Subcutaneous abdominal adipose tissue (tissue), 5 donors: ENCODE data around the gene CHERP.
"Not testable (repeated sequence)": the region's sequence is repeated elsewhere in the genome, so short reads cannot be mapped to it uniquely, and the experiment has no call there.

Source experiments
- H3K27ac ChIP-seq: one replicate; pipeline ENCODE4 v1.7.0; 2013; ENCODE audit warnings: low read depth, mild to moderate bottlenecking, inconsistent platforms, low read length, moderate library complexity
- H3K27me3 ChIP-seq, 5 donors: one replicate each; pipeline ENCODE4 v1.7.0; 2013; ENCODE audit warnings: low read length in 5 of 5, inconsistent platforms in 1 of 5; ENCODE audit not compliant: control insufficient read depth in 5 of 5, insufficient read depth in 4 of 5
- H3K36me3 ChIP-seq, 5 donors: one replicate each; pipeline ENCODE4 v1.7.0; 2013; ENCODE audit warnings: low read length in 5 of 5; ENCODE audit not compliant: control insufficient read depth in 5 of 5, insufficient read depth in 5 of 5
- H3K4me1 ChIP-seq, 5 donors: one replicate each; pipeline ENCODE4 v1.7.0; 2013; ENCODE audit warnings: low read length in 5 of 5, mild to moderate bottlenecking in 3 of 5, moderate library complexity in 1 of 5; ENCODE audit not compliant: control insufficient read depth in 5 of 5, insufficient read depth in 5 of 5
- H3K4me3 ChIP-seq, 5 donors: one replicate each; pipeline ENCODE4 v1.7.0; 2013; ENCODE audit warnings: low read length in 5 of 5, low read depth in 1 of 5
- H3K9ac ChIP-seq, 5 donors: one replicate each; pipeline ENCODE4 v1.7.0; 2013; ENCODE audit warnings: low read length in 5 of 5, mild to moderate bottlenecking in 4 of 5, moderate library complexity in 3 of 5
- H3K9me3 ChIP-seq, 5 donors: one replicate each; pipeline ENCODE4 v1.7.0; 2013; ENCODE audit warnings: low read length in 5 of 5; ENCODE audit not compliant: control insufficient read depth in 5 of 5
- donor health status: healthy.
- donor health status: healthy.
- donor health status: healthy.
- donor health status: healthy.
- donor health status: healthy.

The CHERP gene

DNA sequence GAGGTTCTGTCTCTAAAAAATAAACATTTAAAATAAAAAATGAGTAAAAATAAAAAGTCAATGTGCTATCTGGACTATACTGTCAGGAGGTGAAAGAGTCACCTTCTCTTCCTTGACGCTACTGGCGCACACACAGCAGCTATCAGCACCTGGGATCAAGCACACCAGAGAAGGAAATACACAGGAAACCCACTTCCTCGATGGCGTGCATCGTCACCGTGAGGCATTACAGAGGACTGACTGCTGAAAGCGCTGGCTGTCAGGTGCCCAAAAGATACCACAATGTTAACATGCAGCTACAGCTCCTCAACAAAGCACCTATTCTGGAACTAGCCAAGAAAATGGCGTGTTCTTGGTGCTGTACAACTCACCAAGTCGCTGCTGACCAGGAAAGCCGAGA is 23.9 kb upstream of the CHERP start:
- no peaks in the 10 kb centered on the region for H3K9me3 ChIP-seq
- no peaks in the 10 kb centered on the region for H3K27me3 ChIP-seq
- no peak overlapping the region for H3K4me3 ChIP-seq
- H3K27ac ChIP-seq, result no peak overlapping the region
- H3K36me3 ChIP-seq, result peaks cover 6 to 75% (median 52%) of the 10 kb centered on the region in 5 donors
- H3K9ac ChIP-seq, result no peak overlapping the region
- peaks cover 2 to 10% (median 6%) of the 10 kb centered on the region in 5 donors for H3K4me1 ChIP-seq

DNA sequence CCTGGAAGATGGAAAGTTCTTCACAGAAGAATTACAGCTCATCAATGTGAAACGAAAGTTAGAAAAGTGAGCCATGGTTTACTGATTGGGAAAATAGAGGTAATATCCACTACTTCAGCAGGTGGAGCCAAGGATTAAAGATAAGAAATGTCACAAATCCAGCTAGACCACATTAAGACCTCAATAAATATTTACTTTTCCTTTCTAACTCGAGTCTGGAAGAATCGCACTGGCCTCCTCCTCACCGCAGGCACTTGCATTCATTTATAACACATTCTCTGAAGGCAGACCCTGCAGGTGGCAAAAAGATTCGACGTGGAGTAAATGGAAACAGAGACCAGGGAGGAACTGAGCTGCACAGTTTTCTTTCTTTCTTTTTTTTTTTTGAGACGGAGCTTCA is 22.6 kb upstream of the CHERP start:
- Histone ChIP-seq H3K36me3 (peaks cover 6 to 78% (median 57%) of the 10 kb centered on the region in 5 donors), H3K9me3 (no peaks in the 10 kb centered on the region), H3K9ac (no peak overlapping the region), H3K27ac (no peak overlapping the region), H3K4me3 (no peak overlapping the region), H3K4me1 (peaks cover 0 to 8% (median 3%) of the 10 kb centered on the region in 5 donors), H3K27me3 (no peaks in the 10 kb centered on the region)

DNA sequence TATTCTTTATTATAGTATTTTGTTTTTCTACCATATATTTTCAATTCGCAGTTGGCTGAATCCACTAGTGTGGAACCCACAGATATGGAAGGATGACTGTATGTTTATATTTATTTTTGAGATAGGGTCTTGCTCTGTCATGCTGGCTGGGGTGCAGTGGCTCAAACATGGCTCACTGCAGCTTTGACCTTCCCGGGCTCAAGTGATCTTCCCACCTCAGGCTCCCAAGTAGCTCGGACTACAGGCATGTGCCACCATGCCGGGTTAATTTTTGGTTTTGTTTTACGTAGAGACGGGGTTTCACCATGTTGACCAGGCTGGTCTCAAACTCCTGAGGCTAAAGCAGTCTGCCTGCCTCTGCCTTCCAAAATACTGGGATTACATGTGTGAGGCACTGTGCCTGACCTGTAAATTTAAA is 20.4 kb upstream of the CHERP start:
- Histone ChIP-seq H3K27ac (no peak overlapping the region), H3K27me3 (no peaks in the 10 kb centered on the region), H3K4me1 (peaks cover 0 to 8% (median 3%) of the 10 kb centered on the region in 5 donors), H3K9me3 (no peaks in the 10 kb centered on the region), H3K36me3 (peaks cover 6 to 73% (median 56%) of the 10 kb centered on the region in 5 donors), H3K9ac (no peak overlapping the region), H3K4me3 (no peak overlapping the region)

DNA sequence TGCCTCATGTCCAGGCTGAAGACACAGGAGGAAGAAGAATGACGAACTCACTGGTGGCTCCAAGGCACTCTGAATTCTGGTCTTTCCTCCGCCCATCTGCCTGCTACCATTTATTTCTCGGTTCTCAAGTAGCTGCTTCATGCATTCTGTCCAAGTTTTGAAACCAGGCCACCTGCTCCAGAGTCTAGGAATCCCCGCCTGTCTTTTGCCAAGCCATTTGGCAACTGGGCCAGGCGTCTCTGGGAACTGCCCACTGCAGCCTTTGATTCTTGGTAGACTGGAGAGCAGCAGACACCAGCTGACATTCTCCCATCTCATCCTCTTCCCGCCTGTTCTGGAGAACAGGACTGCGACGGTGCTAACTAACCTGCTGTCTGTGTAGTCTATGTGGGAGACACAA is 19.1 kb upstream of the CHERP start:
- H3K27ac ChIP-seq, result no peak overlapping the region
- H3K4me1 ChIP-seq, result peaks cover 0 to 5% (median 2%) of the 10 kb centered on the region in 5 donors
- no peak overlapping the region for H3K9ac ChIP-seq
- no peaks in the 10 kb centered on the region for H3K27me3 ChIP-seq
- no peaks in the 10 kb centered on the region for H3K9me3 ChIP-seq
- no peak overlapping the region for H3K4me3 ChIP-seq
- peaks cover 4 to 66% (median 53%) of the 10 kb centered on the region in 5 donors for H3K36me3 ChIP-seq

GRCh38 chr19:16559780-16560276 is 17.6 kb upstream of the CHERP start:
- Histone ChIP-seq H3K27me3 (no peaks in the 10 kb centered on the region), H3K27ac (no peak overlapping the region), H3K4me1 (peaks cover 0 to 5% (median 0%) of the 10 kb centered on the region in 5 donors), H3K9me3 (no peaks in the 10 kb centered on the region), H3K36me3 (peaks cover 3 to 68% (median 58%) of the 10 kb centered on the region in 5 donors), H3K9ac (no peak overlapping the region), H3K4me3 (no peak overlapping the region)

GRCh38 chr19:16554776-16555175 is 12.5 kb upstream of the CHERP start:
- Histone ChIP-seq H3K9ac (no peak overlapping the region), H3K27me3 (no peaks in the 10 kb centered on the region), H3K36me3 (peaks cover 3 to 66% (median 56%) of the 10 kb centered on the region in 5 donors), H3K9me3 (no peaks in the 10 kb centered on the region), H3K4me3 (no peak overlapping the region), H3K4me1 (no peaks in the 10 kb centered on the region), H3K27ac (no peak overlapping the region)

DNA sequence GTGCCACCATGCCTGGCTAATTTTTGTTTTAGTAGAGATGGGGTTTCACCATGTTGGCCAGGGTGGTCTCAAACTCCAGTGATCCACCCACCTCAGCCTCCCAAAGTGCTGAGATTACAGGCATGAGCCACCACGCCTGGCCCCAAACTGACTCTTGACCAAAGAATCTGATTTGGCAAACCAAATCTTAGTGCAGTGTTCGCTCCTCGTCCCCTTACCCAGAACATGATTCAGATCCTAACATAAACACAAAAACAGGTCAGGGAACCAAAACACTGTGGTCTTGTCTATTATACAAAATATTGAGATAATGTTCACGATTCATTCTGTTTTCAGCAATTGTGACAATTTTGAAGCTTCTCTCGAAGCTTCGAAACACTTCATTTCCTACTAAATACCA is 9.7 kb upstream of the CHERP start:
- not testable (repeated sequence) for H3K27me3 ChIP-seq, H3K27ac ChIP-seq, H3K4me1 ChIP-seq, H3K4me3 ChIP-seq, H3K9me3 ChIP-seq, H3K9ac ChIP-seq
- peaks cover 3 to 58% (median 49%) of the 10 kb centered on the region in 5 donors for H3K36me3 ChIP-seq

GRCh38 chr19:16548956-16549355 is 6.7 kb upstream of the CHERP start:
- Histone ChIP-seq H3K27me3 (no peaks in the 10 kb centered on the region), H3K27ac (no peak overlapping the region), H3K9me3 (no peaks in the 10 kb centered on the region), H3K36me3 (peaks cover 3 to 31% (median 24%) of the 10 kb centered on the region in 5 donors), H3K9ac (no peak overlapping the region), H3K4me3 (no peak overlapping the region), H3K4me1 (no peaks in the 10 kb centered on the region)

DNA sequence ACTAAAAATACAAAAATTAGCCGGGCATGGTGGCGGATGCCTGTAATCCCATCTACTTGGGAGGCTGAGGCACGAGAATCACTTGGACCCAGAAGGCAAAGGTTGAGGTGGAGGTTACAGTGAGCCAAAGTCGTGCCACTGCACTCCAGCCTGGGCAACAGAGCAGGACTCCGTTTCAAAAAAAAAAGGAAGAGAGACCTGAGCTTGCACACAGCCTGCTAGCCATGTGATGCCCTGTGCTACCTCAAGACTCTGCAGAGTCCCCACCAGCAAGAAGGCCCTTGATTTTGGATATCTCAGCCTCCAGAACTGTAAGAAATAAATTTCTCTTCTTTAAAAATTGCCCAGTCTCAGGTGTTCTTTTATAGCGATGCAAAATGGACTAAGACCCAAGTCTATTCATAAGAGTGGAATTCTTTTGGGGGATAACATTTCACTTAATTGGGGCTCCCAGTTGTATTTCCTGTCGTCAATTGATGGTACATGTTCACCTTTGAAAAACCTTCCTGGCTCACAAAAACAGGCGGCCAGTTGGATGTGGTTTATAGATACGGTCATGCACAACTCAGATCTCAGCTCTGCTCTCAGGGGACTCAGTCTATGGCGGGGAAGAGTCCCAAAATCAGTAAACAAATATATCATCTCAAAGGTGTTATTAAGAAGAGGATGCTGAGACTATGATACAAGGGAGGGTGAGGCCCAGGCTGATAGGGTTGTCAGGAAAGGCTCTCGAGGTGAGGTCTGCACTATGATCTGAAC is 2.4 kb upstream of the CHERP start:
- Histone ChIP-seq H3K4me3 (no peak overlapping the region), H3K27ac (no peak overlapping the region), H3K4me1 (peaks cover 5 to 33% (median 27%) of the 10 kb centered on the region in 5 donors), H3K9ac (no peak overlapping the region), H3K27me3 (no peaks in the 10 kb centered on the region), H3K36me3 (peaks cover 0 to 4% (median 2%) of the 10 kb centered on the region in 5 donors), H3K9me3 (no peaks in the 10 kb centered on the region)

GRCh38 chr19:16543734-16544133 is 1.5 kb upstream of the CHERP start:
- not testable (repeated sequence) for H3K9ac ChIP-seq, H3K27ac ChIP-seq
- H3K4me1 ChIP-seq, result peaks cover 5 to 36% (median 31%) of the 10 kb centered on the region in 5 donors

More at GRCh38 chr19:16543734-16544133, 1.5 kb upstream of the CHERP start:
- not testable (repeated sequence) for H3K27me3 ChIP-seq, H3K9me3 ChIP-seq, H3K36me3 ChIP-seq, H3K4me3 ChIP-seq
